Measurements from ENCODE around the gene RUBCN. TPM values are rescaled to one million over a fixed set of nuclear protein-coding genes. Genes with fewer than 3 reads are reported as not detected.

RUBCN gene
- total and polyA plus RNA-seq, 10 of the 15 experiments (the other 5 are each of a cell fraction or from before 2014, with no cell fraction given): 15.5 to 79.9 (median 40.4) TPM

MicroRNA genes within 50 kb of the gene (microRNA counts, 767-probe panel; counts per million panel counts)
- 1,512 counts per million, percentile 58 among the panel's probes with 10 or more counts for microRNA hsa-miR-922

Other genes starting within 250 kb of the RUBCN start
- gene BDH1, start 180.9 kb downstream of the RUBCN start, total RNA-seq (2014; rRNA removed): 43.5 and 59.6 TPM in 2 replicates
- gene BDH1, start 180.9 kb downstream of the RUBCN start, total RNA-seq (2014; rRNA removed; fragmentation: Illumina TruSeq; extraction: Trizol): 32.3 and 32.8 TPM in 2 replicates
- gene BDH1, start 180.9 kb downstream of the RUBCN start, total RNA-seq (2021): 56.1 and 60.9 TPM in 2 replicates
- gene BDH1, start 180.9 kb downstream of the RUBCN start, polyA plus RNA-seq (2011; rRNA removed): 51.4 and 74.1 TPM in 2 replicates
- gene BDH1, start 180.9 kb downstream of the RUBCN start, polyA plus RNA-seq (2014; fragmentation: Illumina TruSeq; extraction: Trizol): 37.5 and 50.4 TPM in 2 replicates
- gene BDH1, start 180.9 kb downstream of the RUBCN start, polyA plus RNA-seq (2014; fragmentation: Nextera tagmentation; extraction: Ambion mirVana): 10 to 100 TPM; 11.3 to 17.9 TPM
- gene BDH1, start 180.9 kb downstream of the RUBCN start, polyA plus RNA-seq (2014; rRNA removed): 82.4 and 93.9 TPM in 2 replicates
- gene BDH1, start 180.9 kb downstream of the RUBCN start, polyA plus RNA-seq (2016; fragmentation: Nextera tagmentation; extraction: Ambion mirVana): 10 to 100 TPM; 77.2 to 84.5 TPM
- 48.3 and 63.8 TPM in 2 replicates for gene FYTTD1, start 13.0 kb upstream of the RUBCN start, total RNA-seq (2014; rRNA removed)
- 61.5 and 64.6 TPM in 2 replicates for gene FYTTD1, start 13.0 kb upstream of the RUBCN start, total RNA-seq (2014; rRNA removed; fragmentation: Illumina TruSeq; extraction: Trizol)
- gene FYTTD1, start 13.0 kb upstream of the RUBCN start, total RNA-seq (2021): 64.6 and 71.3 TPM in 2 replicates
- 43.2 and 76.1 TPM in 2 replicates for gene FYTTD1, start 13.0 kb upstream of the RUBCN start, polyA plus RNA-seq (2011; rRNA removed)
- 82.3 and 101 TPM in 2 replicates for gene FYTTD1, start 13.0 kb upstream of the RUBCN start, polyA plus RNA-seq (2014; fragmentation: Illumina TruSeq; extraction: Trizol)
- 10 to 100 TPM; 25.5 to 35.5 TPM for gene FYTTD1, start 13.0 kb upstream of the RUBCN start, polyA plus RNA-seq (2014; fragmentation: Nextera tagmentation; extraction: Ambion mirVana)
- 54.2 and 65.6 TPM in 2 replicates for gene FYTTD1, start 13.0 kb upstream of the RUBCN start, polyA plus RNA-seq (2014; rRNA removed)
- gene FYTTD1, start 13.0 kb upstream of the RUBCN start, polyA plus RNA-seq (2016; fragmentation: Nextera tagmentation; extraction: Ambion mirVana): 100 to 1,000 TPM in 1 of 2 experiments, 10 to 100 TPM in 1; 98.9 to 101 TPM
- gene LRCH3, start 54.4 kb upstream of the RUBCN start, total RNA-seq (2014; rRNA removed): 39.8 and 44.6 TPM in 2 replicates
- 41.5 and 50.4 TPM in 2 replicates for gene LRCH3, start 54.4 kb upstream of the RUBCN start, total RNA-seq (2014; rRNA removed; fragmentation: Illumina TruSeq; extraction: Trizol)
- 40.0 and 48.3 TPM in 2 replicates for gene LRCH3, start 54.4 kb upstream of the RUBCN start, total RNA-seq (2021)
- gene LRCH3, start 54.4 kb upstream of the RUBCN start, polyA plus RNA-seq (2011; rRNA removed): 111 and 132 TPM in 2 replicates
- gene LRCH3, start 54.4 kb upstream of the RUBCN start, polyA plus RNA-seq (2014; fragmentation: Illumina TruSeq; extraction: Trizol): 44.9 and 49.5 TPM in 2 replicates
- 1 to 10 TPM; 3.9 to 7.3 TPM for gene LRCH3, start 54.4 kb upstream of the RUBCN start, polyA plus RNA-seq (2014; fragmentation: Nextera tagmentation; extraction: Ambion mirVana)
- 133 and 136 TPM in 2 replicates for gene LRCH3, start 54.4 kb upstream of the RUBCN start, polyA plus RNA-seq (2014; rRNA removed)
- gene LRCH3, start 54.4 kb upstream of the RUBCN start, polyA plus RNA-seq (2016; fragmentation: Nextera tagmentation; extraction: Ambion mirVana): 10 to 100 TPM; 26.6 to 26.8 TPM
- 774 and 1,139 TPM in 2 replicates for gene RPL35A, start 213.3 kb upstream of the RUBCN start, total RNA-seq (2014; rRNA removed)
- gene RPL35A, start 213.3 kb upstream of the RUBCN start, total RNA-seq (2014; rRNA removed; fragmentation: Illumina TruSeq; extraction: Trizol): 2,045 and 2,048 TPM in 2 replicates
- 1,469 and 1,543 TPM in 2 replicates for gene RPL35A, start 213.3 kb upstream of the RUBCN start, total RNA-seq (2021)
- gene RPL35A, start 213.3 kb upstream of the RUBCN start, polyA plus RNA-seq (2011; rRNA removed): 1,355 and 2,033 TPM in 2 replicates
- 2,605 and 3,098 TPM in 2 replicates for gene RPL35A, start 213.3 kb upstream of the RUBCN start, polyA plus RNA-seq (2014; fragmentation: Illumina TruSeq; extraction: Trizol)
- gene RPL35A, start 213.3 kb upstream of the RUBCN start, polyA plus RNA-seq (2014; fragmentation: Nextera tagmentation; extraction: Ambion mirVana): 1,000 to 10,000 TPM; 2,763 to 3,144 TPM
- gene RPL35A, start 213.3 kb upstream of the RUBCN start, polyA plus RNA-seq (2014; rRNA removed): 1,819 and 2,206 TPM in 2 replicates
- 1,000 to 10,000 TPM; 1,637 to 1,641 TPM for gene RPL35A, start 213.3 kb upstream of the RUBCN start, polyA plus RNA-seq (2016; fragmentation: Nextera tagmentation; extraction: Ambion mirVana)
- 0.54 and 0.68 TPM in 2 replicates for gene LMLN, start 223.3 kb upstream of the RUBCN start, total RNA-seq (2014; rRNA removed)
- gene LMLN, start 223.3 kb upstream of the RUBCN start, total RNA-seq (2014; rRNA removed; fragmentation: Illumina TruSeq; extraction: Trizol): 0.55 and 1.0 TPM in 2 replicates
- 0.95 and 1.1 TPM in 2 replicates for gene LMLN, start 223.3 kb upstream of the RUBCN start, total RNA-seq (2021)
- gene LMLN, start 223.3 kb upstream of the RUBCN start, polyA plus RNA-seq (2011; rRNA removed): 1.5 and 1.6 TPM in 2 replicates
- gene LMLN, start 223.3 kb upstream of the RUBCN start, polyA plus RNA-seq (2014; fragmentation: Illumina TruSeq; extraction: Trizol): 0.54 and 1.00 TPM in 2 replicates
- under 1 TPM; 0.02 to 0.18 TPM for gene LMLN, start 223.3 kb upstream of the RUBCN start, polyA plus RNA-seq (2014; fragmentation: Nextera tagmentation; extraction: Ambion mirVana)
- 0.88 and 1.4 TPM in 2 replicates for gene LMLN, start 223.3 kb upstream of the RUBCN start, polyA plus RNA-seq (2014; rRNA removed)
- gene LMLN, start 223.3 kb upstream of the RUBCN start, polyA plus RNA-seq (2016; fragmentation: Nextera tagmentation; extraction: Ambion mirVana): 1 to 10 TPM in 1 of 2 experiments, under 1 TPM in 1; 0.73 to 1.7 TPM

Measured in GM12878 (cell line).